H1 (cell line): Measurements from ENCODE around the gene GCAT. TPM values are rescaled to one million over a fixed set of nuclear protein-coding genes. Genes with fewer than 3 reads are reported as not detected.

Experiments used
- CTCF ChIA-PET: fragments of 300-600 bp; sonication (Branson Sonifier 250); formaldehyde crosslinking; loops from one replicate; lab custom pipeline; 2021; ENCODE audit not compliant: partially characterized antibody; lab: Charles Lee
- POLR2A ChIA-PET: fragments of 300-600 bp; sonication (Branson Sonifier 250); formaldehyde crosslinking; loops from one replicate; lab custom pipeline; 2021; ENCODE audit warnings: inconsistent platforms; ENCODE audit not compliant: partially characterized antibody; lab: Charles Lee
- DNase-seq, 2 experiments: peaks; one replicate each; pipeline versions ENCODE4 v3.0.0 to v3.0.0-alpha.2; 2010 to 2022; ENCODE audit warnings: low spot score in 2 of 2, low read depth in 1 of 2, mixed read lengths in 1 of 2
- FAIRE-seq: peaks from 2 replicates; lab custom pipeline; 2011; peaks lifted over from hg19 to GRCh38; lab: Jason Lieb, UNC
- H2AFZ ChIP-seq: 2 replicates; pipeline ENCODE4 v1.8.1; 2012; ENCODE audit warnings: low read length, inconsistent platforms
- H2AK5ac ChIP-seq: 2 replicates; pipeline ENCODE4 v1.6.1; 2013; ENCODE audit warnings: low read depth, low read length
- H2BK120ac ChIP-seq: replicated peaks from 2 replicates; pipeline ENCODE3; 2013; ENCODE audit warnings: low read depth, low read length, inconsistent platforms
- H2BK12ac ChIP-seq: 2 replicates; pipeline ENCODE4 v1.6.1; 2013; ENCODE audit warnings: low read depth, low read length
- H2BK15ac ChIP-seq: 2 replicates; pipeline ENCODE4 v1.6.1; 2013; ENCODE audit warnings: low read length
- H2BK20ac ChIP-seq: 2 replicates; pipeline ENCODE4 v1.6.1; 2013; ENCODE audit warnings: low read length
- H2BK5ac ChIP-seq: 2 replicates; pipeline ENCODE4 v1.6.1; 2013; ENCODE audit warnings: low read depth, low read length
- H3K14ac ChIP-seq: 2 replicates; pipeline ENCODE4 v1.6.1; 2013; ENCODE audit warnings: inconsistent platforms; ENCODE audit not compliant: insufficient read length
- H3K18ac ChIP-seq: 2 replicates; pipeline ENCODE4 v1.6.1; 2013; ENCODE audit warnings: low read length; ENCODE audit errors: extremely low read depth
- H3K23ac ChIP-seq: 2 replicates; pipeline ENCODE4 v1.6.1; 2013; ENCODE audit warnings: inconsistent platforms; ENCODE audit not compliant: insufficient read length
- H3K23me2 ChIP-seq: 2 replicates; pipeline ENCODE4 v1.6.1; 2013; ENCODE audit warnings: low read depth, low read length
- H3K27ac ChIP-seq: 2 replicates; pipeline ENCODE4 v1.6.1; 2011; ENCODE audit warnings: low read depth, low read length, inconsistent platforms
- H3K27me3 ChIP-seq, 4 experiments: replicated peaks in 1 of 4; 1 replicate in 1 of 4; 2 replicates in 3 of 4; pipeline versions ENCODE4 v1.6.1 to v1.8.1; 2011 to 2013; ENCODE audit warnings: low read length in 3 of 4, mild to moderate bottlenecking in 3 of 4, inconsistent platforms in 2 of 4, mixed read lengths in 2 of 4, moderate library complexity in 1 of 4; ENCODE audit not compliant: control insufficient read depth in 3 of 4, insufficient read depth in 3 of 4; ENCODE audit errors: extremely low read depth in 1 of 4
- H3K36me3 ChIP-seq, 4 experiments: 2 replicates each; pipeline versions ENCODE4 v1.6.1 to v1.8.1; 2011 to 2013; ENCODE audit warnings: mild to moderate bottlenecking in 4 of 4, low read length in 3 of 4, moderate library complexity in 2 of 4, control low read depth in 1 of 4, inconsistent platforms in 1 of 4; ENCODE audit not compliant: insufficient read depth in 4 of 4, control insufficient read depth in 2 of 4
- H3K4ac ChIP-seq: replicated peaks from 2 replicates; pipeline ENCODE3; 2013; ENCODE audit warnings: low read length, low read depth, mixed read lengths, inconsistent platforms; ENCODE audit not compliant: insufficient read length
- H3K4me1 ChIP-seq, 4 experiments: replicated peaks in 1 of 4; 1 replicate in 1 of 4; 2 replicates in 3 of 4; pipeline versions ENCODE4 v1.6.1 to v1.8.1; 2011 to 2013; ENCODE audit warnings: low read length in 3 of 4, inconsistent platforms in 2 of 4, mixed read lengths in 1 of 4; ENCODE audit not compliant: insufficient read depth in 4 of 4, control insufficient read depth in 3 of 4
- H3K4me2 ChIP-seq, 2 experiments: 2 replicates each; pipeline versions ENCODE4 v1.6.1 to v1.8.1; 2011 to 2013; ENCODE audit warnings: low read depth in 2 of 2, low read length in 2 of 2, control low read depth in 1 of 2, inconsistent platforms in 1 of 2, mild to moderate bottlenecking in 1 of 2; ENCODE audit not compliant: insufficient read depth in 1 of 2
- H3K4me3 ChIP-seq, 4 experiments: fragments of 200-600, 300-600 bp in 1 of 4; sonication (generic), shearing (Covaris generic), sonication (Bioruptor Twin) in 1 of 4; 2 replicates each; pipeline versions ENCODE4 v1.5.1 to v1.8.1; 2011 to 2016; ENCODE audit warnings: low read length in 4 of 4, low read depth in 3 of 4, control low read depth in 2 of 4, inconsistent platforms in 2 of 4, mild to moderate bottlenecking in 2 of 4, mixed read lengths in 1 of 4, moderate library complexity in 1 of 4; ENCODE audit not compliant: insufficient read depth in 2 of 4; ENCODE audit errors: extremely low read depth in 1 of 4
- H3K56ac ChIP-seq: replicated peaks from 2 replicates; pipeline ENCODE3; 2013; ENCODE audit warnings: low read depth, mild to moderate bottlenecking, mixed read lengths, low read length, inconsistent platforms; ENCODE audit not compliant: insufficient read length
- H3K79me1 ChIP-seq: 2 replicates; pipeline ENCODE4 v1.6.1; 2013; ENCODE audit warnings: low read depth, low read length, control low read depth
- H3K79me2 ChIP-seq, 2 experiments: 2 replicates each; pipeline versions ENCODE4 v1.6.1 to v1.8.1; 2012 to 2013; ENCODE audit warnings: low read length in 2 of 2, mild to moderate bottlenecking in 2 of 2, inconsistent platforms in 1 of 2; ENCODE audit not compliant: insufficient read depth in 2 of 2, control insufficient read depth in 1 of 2
- H3K9ac ChIP-seq, 4 experiments: replicated peaks in 1 of 4; 1 replicate in 1 of 4; 2 replicates in 3 of 4; pipeline versions ENCODE4 v1.6.1 to v1.8.1; 2011 to 2013; ENCODE audit warnings: low read depth in 3 of 4, low read length in 3 of 4, control low read depth in 2 of 4, mild to moderate bottlenecking in 2 of 4, moderate library complexity in 2 of 4, inconsistent platforms in 1 of 4; ENCODE audit errors: extremely low read depth in 1 of 4
- H3K9me3 ChIP-seq, 2 experiments: 2 replicates each; pipeline versions ENCODE4 v1.6.1 to v1.8.1; 2012 to 2013; ENCODE audit warnings: mild to moderate bottlenecking in 2 of 2, moderate library complexity in 2 of 2, control low read depth in 1 of 2, inconsistent platforms in 1 of 2, low read depth in 1 of 2, low read length in 1 of 2, mixed read lengths in 1 of 2; ENCODE audit not compliant: insufficient read depth in 2 of 2
- H4K20me1 ChIP-seq, 2 experiments: replicated peaks in 1 of 2; 2 replicates each; pipeline versions ENCODE3 to v1.8.1; 2011 to 2013; ENCODE audit warnings: inconsistent platforms in 2 of 2, low read length in 2 of 2, mild to moderate bottlenecking in 1 of 2; ENCODE audit not compliant: insufficient read depth in 2 of 2, control insufficient read depth in 1 of 2
- H4K5ac ChIP-seq: 2 replicates; pipeline ENCODE4 v1.6.1; 2013; ENCODE audit warnings: low read length, low read depth, mixed read lengths, inconsistent platforms; ENCODE audit not compliant: insufficient read length
- H4K8ac ChIP-seq: 2 replicates; pipeline ENCODE4 v1.8.0; 2013; ENCODE audit warnings: mild to moderate bottlenecking, moderate library complexity, low read length, inconsistent platforms; ENCODE audit not compliant: insufficient read depth; ENCODE audit errors: extremely low read depth
- H4K91ac ChIP-seq: replicated peaks from 2 replicates; pipeline ENCODE3; 2013; ENCODE audit warnings: low read length, mixed read lengths, inconsistent platforms; ENCODE audit not compliant: insufficient read length
- BCL11A ChIP-seq, 2 experiments: IDR thresholded peaks; one replicate each; pipeline ENCODE4 v1.6.1; 2011; ENCODE audit warnings: low read depth in 2 of 2, low read length in 2 of 2, mild to moderate bottlenecking in 2 of 2
- CBX5 ChIP-seq: fragments of 300-800, 300-1000 bp; sonication (generic); IDR thresholded peaks from 2 replicates; pipeline ENCODE4 v1.7.1; 2016; ENCODE audit warnings: antibody characterized with exemption, low read length, low read depth
- CHD1 ChIP-seq: IDR thresholded peaks from 2 replicates; pipeline ENCODE4 v1.6.1; 2012; ENCODE audit warnings: low read depth, low read length, improper control_type of control experiment
- HDAC6 ChIP-seq: IDR thresholded peaks from one replicate; pipeline ENCODE4 v1.7.1; 2012; ENCODE audit warnings: low read depth, mild to moderate bottlenecking, inconsistent platforms, low read length, moderate library complexity
- KDM5A ChIP-seq: fragments of 200-600 bp; IDR thresholded peaks from 2 replicates; pipeline ENCODE4 v1.7.1; 2012; ENCODE audit warnings: mild to moderate bottlenecking, low read length, inconsistent platforms, mixed read lengths
- RXRA ChIP-seq: IDR thresholded peaks from 2 replicates; pipeline ENCODE4 v1.6.1; 2011; ENCODE audit warnings: low read depth, mild to moderate bottlenecking, low read length, moderate library complexity; ENCODE audit not compliant: insufficient read depth
- WGBS, 2 experiments: shearing (Covaris generic) in 1 of 2; methylation state at CpG; one replicate each; pipeline versions ENCODE4 v1.1.6 to v1.1.7; 2013 to 2015; ENCODE audit warnings: low lambda C conversion rate in 2 of 2, mixed read lengths in 2 of 2, inconsistent platforms in 1 of 2, low coverage in 1 of 2, missing lambda C conversion rate in 1 of 2; ENCODE audit not compliant: insufficient replicate concordance in 2 of 2, insufficient coverage in 1 of 2, insufficient read length in 1 of 2; ENCODE audit errors: extremely low coverage in 1 of 2, missing lambda C conversion rate in 1 of 2; 5-methylcytosine and 5-hydroxymethylcytosine counted together
- polyA plus RNA-seq, 7 experiments: library from polyadenylated mRNA; depleted of rRNA in 3 of 7; stranded (reverse) in 5 of 7; unstranded in 2 of 7; fragments of >200 nt in 5 of 7; fragments of 200-250 nt in 2 of 7; gene quantifications; 1 replicate in 5 of 7; 2 replicates in 1 of 7; 4 replicates in 1 of 7; pipeline versions ENCODE4 v1.2.1 to v1.2.3, GENCODE V29; 2011 to 2013; ENCODE audit warnings: missing spikeins in 2 of 7, mixed read lengths in 2 of 7
- total RNA-seq: library from RNA; stranded (reverse); fragmentation: NEBNext Ultra II Directional; extraction: Animal tissue kit (Norgen Biotek cat#: 25700); gene quantifications from 2 replicates; pipeline ENCODE4 v1.2.1, GENCODE V29; 2021
- TF ChIP-seq, protein P1 (sequence below): IDR thresholded peaks from 2 replicates; pipeline ENCODE4 v1.6.1; 2012; ENCODE audit warnings: low read length, inconsistent platforms

The GCAT gene
- total and polyA plus RNA-seq, 2 of the 8 experiments (the other 6 are each of a cell fraction or from before 2014, with no cell fraction given) = 24.3 to 47.5 TPM

DNA sequence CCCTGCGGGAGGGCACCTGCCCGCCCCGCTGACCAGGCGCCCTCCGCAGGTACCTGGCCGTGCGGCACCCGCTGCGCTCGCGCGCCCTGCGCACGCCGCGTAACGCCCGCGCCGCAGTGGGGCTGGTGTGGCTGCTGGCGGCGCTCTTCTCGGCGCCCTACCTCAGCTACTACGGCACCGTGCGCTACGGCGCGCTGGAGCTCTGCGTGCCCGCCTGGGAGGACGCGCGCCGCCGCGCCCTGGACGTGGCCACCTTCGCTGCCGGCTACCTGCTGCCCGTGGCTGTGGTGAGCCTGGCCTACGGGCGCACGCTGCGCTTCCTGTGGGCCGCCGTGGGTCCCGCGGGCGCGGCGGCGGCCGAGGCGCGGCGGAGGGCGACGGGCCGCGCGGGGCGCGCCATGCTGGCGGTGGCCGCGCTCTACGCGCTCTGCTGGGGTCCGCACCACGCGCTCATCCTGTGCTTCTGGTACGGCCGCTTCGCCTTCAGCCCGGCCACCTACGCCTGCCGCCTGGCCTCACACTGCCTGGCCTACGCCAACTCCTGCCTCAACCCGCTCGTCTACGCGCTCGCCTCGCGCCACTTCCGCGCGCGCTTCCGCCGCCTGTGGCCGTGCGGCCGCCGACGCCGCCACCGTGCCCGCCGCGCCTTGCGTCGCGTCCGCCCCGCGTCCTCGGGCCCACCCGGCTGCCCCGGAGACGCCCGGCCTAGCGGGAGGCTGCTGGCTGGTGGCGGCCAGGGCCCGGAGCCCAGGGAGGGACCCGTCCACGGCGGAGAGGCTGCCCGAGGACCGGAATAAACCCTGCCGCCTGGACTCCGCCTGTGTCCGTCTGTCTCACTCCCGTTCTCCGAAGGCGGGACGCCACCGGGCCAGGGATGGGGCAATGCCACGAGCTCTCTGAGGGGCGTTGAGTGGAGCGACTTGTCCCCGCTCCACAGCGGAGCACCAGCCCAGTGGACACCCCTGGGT, 17.2 kb downstream of the GCAT start:
- Histone ChIP-seq H3K56ac (no peak overlapping the region), H3K36me3 (no peaks in the 10 kb centered on the region), H2AK5ac (no peak overlapping the region), H2BK15ac (peak overlapping the region; percentile 88; the same call in 1 of the 2 replicates), H3K9ac (peak overlapping the region in 3 of 4 experiments; percentile 34 to 63 (median 56); a peak in 5 of 7 replicates), H3K79me2 (no peaks in the 10 kb centered on the region), H3K18ac (peak overlapping the region; percentile 91), H3K4me2 (peak overlapping the region; percentile 51 to 75), H4K8ac (peak overlapping the region; percentile 75), H2BK120ac (no peak overlapping the region), H3K23ac (no peak overlapping the region), H3K27ac (no peak overlapping the region), H2BK5ac (no peak overlapping the region), H3K4me3 (peak overlapping the region; percentile 24 to 57 (median 44)), H3K27me3 (peaks cover 8 to 30% (median 25%) of the 10 kb centered on the region in 4 experiments), H2AFZ (peak overlapping the region; percentile 85; the same call in 1 of the 2 replicates), H3K4me1 (peaks cover 5 to 25% (median 15%) of the 10 kb centered on the region in 4 experiments), H3K79me1 (no peaks in the 10 kb centered on the region), H4K5ac (no peak overlapping the region), H4K91ac (peak overlapping the region; percentile 96), H4K20me1 (peaks cover 0 to 2% of the 10 kb centered on the region in 2 experiments), H2BK20ac (no peak overlapping the region), H3K9me3 (no peaks in the 10 kb centered on the region), H3K23me2 (peaks cover 8% of the 10 kb centered on the region), H2BK12ac (peak overlapping the region; percentile 53; the same call in 1 of the 2 replicates), H3K14ac (no peak overlapping the region), H3K4ac (no peak overlapping the region)
- CTCF ChIA-PET = interaction anchor here (0.6 to 3.4 kb wide), 17 partner anchors 7 to 174 kb away, joined by 3 to 17 read pairs (median 3); partner anchors contain the start of genes C22orf23 and POLR2F
- 8% methylated on average over 67 of the region's 135 CpGs; no CpG with 5 or more reads in 1 of the 2 experiments for WGBS, 2 experiments
- FAIRE-seq (no peak), DNase-seq (peak in 1 of 2 experiments; percentile 72)
- POLR2A ChIA-PET = interaction anchor here (0.7 to 5.4 kb wide), 11 partner anchors 9 to 129 kb away, joined by 3 to 65 read pairs (median 4); partner anchors contain the start of genes ANKRD54, C22orf23, GCAT and POLR2F
- TF ChIP-seq RXRA (no peak), BCL11A (IDR thresholded peaks at IDR 0.05; ENCODE audit: low read depth in 2 of 2, low read length in 2 of 2) (no peak), CBX5 (no peak), HDAC6 (no peak), KDM5A (no peak), CHD1 (no peak)
- TF ChIP-seq, protein P1, sequence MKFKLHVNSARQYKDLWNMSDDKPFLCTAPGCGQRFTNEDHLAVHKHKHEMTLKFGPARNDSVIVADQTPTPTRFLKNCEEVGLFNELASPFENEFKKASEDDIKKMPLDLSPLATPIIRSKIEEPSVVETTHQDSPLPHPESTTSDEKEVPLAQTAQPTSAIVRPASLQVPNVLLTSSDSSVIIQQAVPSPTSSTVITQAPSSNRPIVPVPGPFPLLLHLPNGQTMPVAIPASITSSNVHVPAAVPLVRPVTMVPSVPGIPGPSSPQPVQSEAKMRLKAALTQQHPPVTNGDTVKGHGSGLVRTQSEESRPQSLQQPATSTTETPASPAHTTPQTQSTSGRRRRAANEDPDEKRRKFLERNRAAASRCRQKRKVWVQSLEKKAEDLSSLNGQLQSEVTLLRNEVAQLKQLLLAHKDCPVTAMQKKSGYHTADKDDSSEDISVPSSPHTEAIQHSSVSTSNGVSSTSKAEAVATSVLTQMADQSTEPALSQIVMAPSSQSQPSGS = no peak
